Stomach smooth muscle (tissue), 2 donors: ENCODE results near the gene SET.
"Not testable (repeated sequence)": the region's sequence is repeated elsewhere in the genome, so short reads cannot be mapped to it uniquely, and the experiment has no call there.

Source experiments
- H3K27ac ChIP-seq: one replicate; pipeline ENCODE4 v1.7.0; 2013; ENCODE audit warnings: mild to moderate bottlenecking, low read length, inconsistent platforms
- H3K27me3 ChIP-seq, 2 donors: one replicate each; pipeline ENCODE4 v1.7.0; 2013; ENCODE audit warnings: low read length in 2 of 2; ENCODE audit not compliant: insufficient read depth in 2 of 2, control insufficient read depth in 1 of 2
- H3K36me3 ChIP-seq, 2 donors: one replicate each; pipeline ENCODE4 v1.7.0; 2013; ENCODE audit warnings: low read length in 2 of 2; ENCODE audit not compliant: control insufficient read depth in 2 of 2, insufficient read depth in 2 of 2
- H3K4me1 ChIP-seq: one replicate; pipeline ENCODE4 v1.7.0; 2013; ENCODE audit warnings: low read length; ENCODE audit not compliant: control insufficient read depth, insufficient read depth
- H3K4me3 ChIP-seq, 2 donors: one replicate each; pipeline ENCODE4 v1.7.0; 2013; ENCODE audit warnings: low read length in 2 of 2
- H3K9ac ChIP-seq, 2 donors: one replicate each; pipeline ENCODE4 v1.7.0; 2013; ENCODE audit warnings: low read length in 2 of 2, mild to moderate bottlenecking in 1 of 2
- H3K9me3 ChIP-seq, 2 donors: one replicate each; pipeline ENCODE4 v1.7.0; 2013; ENCODE audit warnings: low read length in 2 of 2; ENCODE audit not compliant: control insufficient read depth in 2 of 2
- donor health status: healthy.
- donor health status: Pancreatic carcinoma.

The SET gene, protein sequence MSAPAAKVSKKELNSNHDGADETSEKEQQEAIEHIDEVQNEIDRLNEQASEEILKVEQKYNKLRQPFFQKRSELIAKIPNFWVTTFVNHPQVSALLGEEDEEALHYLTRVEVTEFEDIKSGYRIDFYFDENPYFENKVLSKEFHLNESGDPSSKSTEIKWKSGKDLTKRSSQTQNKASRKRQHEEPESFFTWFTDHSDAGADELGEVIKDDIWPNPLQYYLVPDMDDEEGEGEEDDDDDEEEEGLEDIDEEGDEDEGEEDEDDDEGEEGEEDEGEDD

GRCh38 chr9:128688501-128689292 is at the start of gene SET:
Gene SET, plus strand, starts transcription at chr9:128689222. Its CDS starts 361 bp downstream, at chr9:128689583.
- Histone ChIP-seq H3K36me3 (peaks cover 12 to 15% of the 10 kb centered on the region in 2 donors), H3K27ac (peak within 1 kb of the TSS; percentile 76), H3K9ac (peak within 1 kb of the TSS; percentile 74 to 93), H3K9me3 (no peaks in the 10 kb centered on the region), H3K27me3 (peaks cover 5 to 18% of the 10 kb centered on the region in 2 donors), H3K4me3 (peak within 1 kb of the TSS; percentile 85 to 96), H3K4me1 (peaks cover 13% of the 10 kb centered on the region)

DNA sequence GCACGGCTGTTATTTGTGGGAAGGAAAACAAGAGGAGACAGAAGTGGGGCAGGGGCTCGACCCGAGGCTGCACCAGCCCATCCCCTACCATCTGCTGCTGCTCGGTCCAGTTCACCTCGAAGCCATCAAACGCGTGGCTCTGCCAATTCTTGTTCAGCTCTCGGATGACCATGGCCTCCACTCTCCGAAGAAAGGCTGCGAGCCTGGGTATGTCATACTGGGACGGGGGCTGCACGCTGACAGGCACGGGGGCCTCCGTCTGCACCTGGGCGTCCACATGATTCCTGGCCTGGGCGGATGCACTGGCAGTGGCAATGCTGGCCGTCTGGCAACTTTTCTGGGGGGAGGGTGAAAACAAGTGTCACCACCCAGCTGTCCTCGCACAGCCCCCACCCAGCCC is 48.4 kb upstream of the SET start:
- Histone ChIP-seq H3K4me1 (peaks cover 7% of the 10 kb centered on the region), H3K4me3 (no peak overlapping the region), H3K36me3 (peaks cover 3 to 4% of the 10 kb centered on the region in 2 donors), H3K27me3 (no peaks in the 10 kb centered on the region), H3K9ac (no peak overlapping the region), H3K27ac (no peak overlapping the region), H3K9me3 (no peaks in the 10 kb centered on the region)

DNA sequence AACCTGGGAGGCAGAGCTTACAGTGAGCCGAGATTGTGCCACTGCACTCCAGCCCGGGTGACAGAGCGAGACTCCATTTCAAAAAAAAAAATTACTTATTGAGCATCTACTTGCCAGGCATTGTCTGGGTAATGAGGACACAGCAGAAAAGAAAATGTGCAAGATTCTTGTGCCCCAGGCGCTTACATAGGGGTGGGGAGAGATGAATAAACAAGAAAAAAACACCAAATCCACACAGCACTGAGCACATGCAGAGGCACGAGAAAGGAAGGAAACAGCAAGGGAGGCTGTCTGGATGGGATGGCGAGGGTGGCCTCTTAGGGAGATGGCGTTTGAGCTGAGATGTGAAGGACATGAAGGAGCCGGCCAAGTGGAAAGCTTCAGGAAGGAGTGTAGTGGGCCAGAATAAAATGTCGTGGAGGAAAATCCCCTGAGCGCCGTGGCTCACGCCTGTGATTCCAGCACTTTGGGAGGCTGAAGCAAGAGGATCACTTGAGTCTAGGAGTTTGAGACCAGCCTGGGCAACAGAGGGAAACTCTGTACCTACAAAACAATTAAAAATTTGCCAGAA is 46.3 kb upstream of the SET start:
- Histone ChIP-seq H3K27ac (no peak overlapping the region), H3K27me3 (no peaks in the 10 kb centered on the region), H3K36me3 (peaks cover 0 to 4% of the 10 kb centered on the region in 2 donors), H3K4me3 (no peak overlapping the region), H3K9ac (no peak overlapping the region), H3K4me1 (peaks cover 2% of the 10 kb centered on the region), H3K9me3 (no peaks in the 10 kb centered on the region)

- H3K36me3 ChIP-seq: peaks cover 0 to 4% of the 10 kb centered on the region in 2 donors
- H3K9ac ChIP-seq: no peak overlapping the region
- no peaks in the 10 kb centered on the region for H3K9me3 ChIP-seq
- H3K27ac ChIP-seq: no peak overlapping the region
- H3K4me3 ChIP-seq: no peak overlapping the region
- no peaks in the 10 kb centered on the region for H3K27me3 ChIP-seq
- H3K4me1 ChIP-seq: peaks cover 2% of the 10 kb centered on the region
Observed at GRCh38 chr9:128643519-128644300, 45.3 kb upstream of the SET start.

GRCh38 chr9:128648206-128648605 is 40.8 kb upstream of the SET start:
- not testable (repeated sequence) for H3K36me3 ChIP-seq, H3K27me3 ChIP-seq, H3K4me1 ChIP-seq, H3K4me3 ChIP-seq, H3K27ac ChIP-seq, H3K9me3 ChIP-seq, H3K9ac ChIP-seq

DNA sequence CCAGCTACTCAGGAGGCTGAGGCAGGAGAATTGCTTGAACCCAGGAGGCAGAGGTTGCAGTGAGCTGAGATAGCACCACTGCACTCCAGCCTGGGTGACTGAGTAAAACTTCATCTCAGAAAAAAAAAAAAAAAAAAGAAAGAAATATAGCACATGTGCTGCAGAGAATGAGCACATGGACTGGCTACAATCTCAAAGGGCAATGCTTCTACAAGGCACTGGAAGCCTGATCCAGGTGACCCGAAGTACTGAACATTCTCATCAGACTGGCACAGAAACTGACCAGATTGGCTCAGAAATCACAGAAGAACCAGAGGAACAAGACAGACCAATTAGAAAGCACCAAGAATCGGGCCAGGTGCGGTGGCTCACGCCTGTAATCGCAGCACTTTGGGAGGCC is 37.2 kb upstream of the SET start:
- Histone ChIP-seq H3K4me3 (no peak overlapping the region), H3K36me3 (no peaks in the 10 kb centered on the region), H3K27me3 (no peaks in the 10 kb centered on the region), H3K9ac (no peak overlapping the region), H3K4me1 (peaks cover 3% of the 10 kb centered on the region), H3K27ac (no peak overlapping the region), H3K9me3 (no peaks in the 10 kb centered on the region)

GRCh38 chr9:128653908-128654307 is 35.1 kb upstream of the SET start:
- H3K27ac ChIP-seq: no peak overlapping the region
- H3K36me3 ChIP-seq: no peaks in the 10 kb centered on the region
- peaks cover 3% of the 10 kb centered on the region for H3K4me1 ChIP-seq
- H3K9ac ChIP-seq: no peak overlapping the region
- no peaks in the 10 kb centered on the region for H3K27me3 ChIP-seq
- no peak overlapping the region for H3K4me3 ChIP-seq
- H3K9me3 ChIP-seq: no peaks in the 10 kb centered on the region

GRCh38 chr9:128654481-128654880 is 34.5 kb upstream of the SET start:
- no peaks in the 10 kb centered on the region for H3K9me3 ChIP-seq
- H3K4me1 ChIP-seq: peaks cover 3% of the 10 kb centered on the region
- no peak overlapping the region for H3K9ac ChIP-seq
- H3K36me3 ChIP-seq: no peaks in the 10 kb centered on the region
- no peaks in the 10 kb centered on the region for H3K27me3 ChIP-seq
- no peak overlapping the region for H3K27ac ChIP-seq
- no peak overlapping the region for H3K4me3 ChIP-seq

DNA sequence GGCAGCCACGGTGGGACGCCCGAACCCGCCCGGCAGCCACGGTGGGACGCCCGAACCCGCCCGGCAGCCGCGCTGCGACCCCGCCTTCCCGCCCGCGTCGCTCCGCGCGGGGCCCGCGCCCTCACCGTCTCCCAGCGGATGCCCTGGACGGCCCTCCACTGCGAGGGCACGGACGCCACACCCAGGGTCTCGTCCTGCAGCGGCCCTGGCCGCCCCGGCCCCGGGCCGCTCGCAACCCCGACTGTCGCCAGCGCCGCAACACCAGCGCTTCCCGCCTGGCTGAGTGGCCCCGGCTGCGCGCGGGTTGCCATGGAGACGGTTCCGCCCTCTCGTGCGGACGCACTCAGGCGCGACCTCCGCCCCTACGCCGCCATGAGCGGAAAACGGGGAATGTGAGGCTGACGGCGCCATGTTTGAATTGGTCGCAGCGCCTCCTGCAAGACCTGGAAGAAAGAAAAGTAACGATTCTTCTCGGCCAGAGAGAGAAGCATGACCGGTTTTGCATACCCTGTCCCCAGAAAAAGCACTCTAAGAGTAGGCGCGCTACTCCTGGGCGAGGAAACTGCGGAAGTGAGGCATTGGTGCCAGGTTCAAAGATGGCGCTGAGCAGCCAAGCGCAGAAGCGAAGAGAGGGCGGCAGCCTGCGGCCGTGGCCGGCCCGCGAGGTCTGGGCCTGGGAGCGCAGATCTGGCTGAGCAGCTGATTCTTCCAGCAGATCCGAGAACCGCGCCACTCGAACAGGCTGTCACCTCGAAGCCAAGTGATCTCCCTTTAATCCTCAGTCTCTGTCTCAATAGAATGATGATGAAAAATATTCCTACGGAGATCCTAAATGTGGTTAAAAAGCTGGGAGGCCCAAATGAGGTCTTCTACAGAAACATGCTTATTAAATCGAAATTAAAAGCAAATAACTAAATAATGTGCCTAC is 32.3 kb upstream of the SET start, which contains the start of gene DYNC2I2:
Gene DYNC2I2 (minus strand): TSS at position 432 of the 928 bp plus-strand sequence. CDS start 121 bp downstream, at position 311.
- H3K4me3 ChIP-seq: peak within 1 kb of the TSS; percentile 62 to 85
- H3K27me3 ChIP-seq: no peaks in the 10 kb centered on the region
- peak within 1 kb of the TSS; percentile 76 to 98 for H3K9ac ChIP-seq
- no peaks in the 10 kb centered on the region for H3K36me3 ChIP-seq
- H3K9me3 ChIP-seq: no peaks in the 10 kb centered on the region
- H3K27ac ChIP-seq: peak within 1 kb of the TSS; percentile 99
- peaks cover 3% of the 10 kb centered on the region for H3K4me1 ChIP-seq
